Endothelial cell of umbilical vein (primary cell): ENCODE data around the gene SLC12A4. TPM values are rescaled to one million over a fixed set of nuclear protein-coding genes. Genes with fewer than 3 reads are reported as not detected.

ENCODE experiments used
- BruUV-seq: library from RNA; stranded (reverse); fragments of 400-500 nt; replicated peaks from 2 replicates; lab custom pipeline; 2021; lab: Mats Ljungman, UMichigan
- CTCF ChIA-PET: fragments of 300-600, 350-600 bp; sonication (Branson Sonifier 250); formaldehyde crosslinking; loops from one replicate; lab custom pipeline; 2021; ENCODE audit warnings: antibody characterized with exemption, inconsistent platforms; lab: Charles Lee
- POLR2A ChIA-PET: fragments of 300-600, 350-600 bp; sonication (Branson Sonifier 250); formaldehyde crosslinking; loops from one replicate; lab custom pipeline; 2021; ENCODE audit warnings: antibody characterized with exemption, inconsistent platforms; lab: Charles Lee
- DNase-seq: peaks from one replicate; pipeline ENCODE4 v3.0.0-alpha.2; 2011; ENCODE audit warnings: low read depth, low spot score
- FAIRE-seq: peaks from 2 replicates; lab custom pipeline; 2011; peaks lifted over from hg19 to GRCh38; lab: Jason Lieb, UNC
- H2AFZ ChIP-seq: 2 replicates; pipeline ENCODE4 v1.6.0; 2012; ENCODE audit warnings: low read depth, low read length, control low read depth, inconsistent platforms
- H3K27ac ChIP-seq: 2 replicates; pipeline ENCODE4 v1.5.1; 2011; ENCODE audit warnings: low read depth, mild to moderate bottlenecking, control low read depth, low read length, moderate library complexity; ENCODE audit not compliant: insufficient read depth
- H3K27me3 ChIP-seq, 2 experiments: 2 replicates each; pipeline versions ENCODE4 v1.6.0 to v1.6.1; 2011; ENCODE audit warnings: low read length in 2 of 2, mixed read lengths in 1 of 2; ENCODE audit not compliant: control insufficient read depth in 2 of 2, insufficient read depth in 2 of 2
- H3K36me3 ChIP-seq, 2 experiments: 2 replicates in 1 of 2; 3 replicates in 1 of 2; pipeline ENCODE4 v1.5.1; 2011; ENCODE audit warnings: low read length in 2 of 2, mild to moderate bottlenecking in 1 of 2, moderate library complexity in 1 of 2; ENCODE audit not compliant: control insufficient read depth in 2 of 2, insufficient read depth in 2 of 2; ENCODE audit errors: extremely low read depth in 1 of 2
- H3K4me1 ChIP-seq: 3 replicates; pipeline ENCODE4 v1.5.1; 2011; ENCODE audit warnings: mild to moderate bottlenecking, low read length; ENCODE audit not compliant: control insufficient read depth, insufficient read depth; ENCODE audit errors: extremely low read depth
- H3K4me2 ChIP-seq: 2 replicates; pipeline ENCODE4 v1.6.1; 2011; ENCODE audit warnings: low read length, control low read depth, mixed read lengths; ENCODE audit not compliant: insufficient read depth
- H3K4me3 ChIP-seq, 3 experiments: fragments of 200-600 bp in 1 of 3; sonication (generic), shearing (Covaris generic) in 1 of 3; replicated peaks in 1 of 3; 2 replicates each; pipeline ENCODE4 v1.5.1; 2011 to 2016; ENCODE audit warnings: control low read depth in 3 of 3, low read length in 3 of 3, mild to moderate bottlenecking in 2 of 3, inconsistent platforms in 1 of 3, low read depth in 1 of 3, moderate library complexity in 1 of 3; ENCODE audit not compliant: insufficient read depth in 1 of 3
- H3K79me2 ChIP-seq: 2 replicates; pipeline ENCODE4 v1.6.0; 2012; ENCODE audit warnings: low read length, inconsistent platforms; ENCODE audit not compliant: control insufficient read depth, insufficient read depth
- H3K9ac ChIP-seq: replicated peaks from 2 replicates; pipeline ENCODE3; 2011; ENCODE audit warnings: low read length, control low read depth; ENCODE audit not compliant: insufficient read depth; ENCODE audit errors: extremely low read depth
- H3K9me1 ChIP-seq: replicated peaks from 3 replicates; pipeline ENCODE4 v1.6.0; 2011; ENCODE audit warnings: mild to moderate bottlenecking, low read length; ENCODE audit not compliant: control insufficient read depth, insufficient read depth; ENCODE audit errors: extremely low read depth
- H3K9me3 ChIP-seq: replicated peaks from 2 replicates; pipeline ENCODE4 v1.5.1; 2012; ENCODE audit warnings: low read length, inconsistent platforms; ENCODE audit not compliant: control insufficient read depth, insufficient read depth
- H4K20me1 ChIP-seq: replicated peaks from 2 replicates; pipeline ENCODE3; 2011; ENCODE audit warnings: mild to moderate bottlenecking, low read length; ENCODE audit not compliant: control insufficient read depth, insufficient read depth; ENCODE audit errors: extremely low read depth
- CTCF ChIP-seq, 2 donors: IDR thresholded peaks; 1 replicate in 1 of 2; 2 replicates in 1 of 2; pipeline ENCODE4 v1.5.1; 2011; ENCODE audit warnings: low read length in 2 of 2, mild to moderate bottlenecking in 2 of 2, moderate library complexity in 2 of 2, control low read depth in 1 of 2, inconsistent platforms in 1 of 2, low read depth in 1 of 2; ENCODE audit not compliant: insufficient read depth in 1 of 2; ENCODE audit errors: extremely low read depth in 1 of 2
- EZH2 ChIP-seq: IDR thresholded peaks from 2 replicates; pipeline ENCODE4 v1.6.1; 2012; ENCODE audit warnings: borderline replicate concordance, low read depth, mild to moderate bottlenecking, moderate library complexity, low read length, inconsistent platforms; ENCODE audit not compliant: severe bottlenecking
- FOS ChIP-seq: IDR thresholded peaks from 2 replicates; pipeline ENCODE4 v1.6.1; 2011; ENCODE audit warnings: mild to moderate bottlenecking, low read length, moderate library complexity, borderline replicate concordance; ENCODE audit not compliant: insufficient read depth
- GATA2 ChIP-seq: IDR thresholded peaks from 2 replicates; pipeline ENCODE4 v1.7.0; 2011; ENCODE audit warnings: low read depth, mild to moderate bottlenecking, moderate library complexity, mixed read lengths, low read length; ENCODE audit not compliant: insufficient read length, insufficient read depth
- JUN ChIP-seq: IDR thresholded peaks from 2 replicates; pipeline ENCODE4 v1.6.1; 2011; ENCODE audit warnings: borderline replicate concordance, low read depth; ENCODE audit not compliant: insufficient read length, insufficient read depth
- MAX ChIP-seq: IDR thresholded peaks from 2 replicates; pipeline ENCODE4 v1.6.1; 2011; ENCODE audit not compliant: insufficient read depth, insufficient read length
- MYC ChIP-seq: IDR thresholded peaks from one replicate; pipeline ENCODE4 v1.6.1; 2011; ENCODE audit warnings: mild to moderate bottlenecking, low read depth, low read length
- POLR2A ChIP-seq: IDR thresholded peaks from 2 replicates; pipeline ENCODE4 v1.6.1; 2012; ENCODE audit warnings: low read depth, mild to moderate bottlenecking, control low read depth, low read length
- POLR2AphosphoS5 ChIP-seq: IDR thresholded peaks from 2 replicates; pipeline ENCODE4 v1.6.1; 2012; ENCODE audit warnings: low read depth, mild to moderate bottlenecking, control low read depth, low read length, moderate library complexity; ENCODE audit not compliant: insufficient read depth
- dilution Hi-C: fragments of 300-500 bp; cut with MboI; formaldehyde crosslinking; loops from one replicate; pipeline ENCODE4 v1.15.0; 2019; ENCODE audit warnings: low sequenced_read_pairs; ENCODE audit not compliant: extremely low pct_ligation_motif_present
- intact Hi-C: fragments of 100-400 bp; cut with micrococcal nuclease; formaldehyde crosslinking; loops from one replicate; pipeline ENCODE4 v1.10.0; 2022
- polyA plus RNA-seq, 4 experiments: library from polyadenylated mRNA; depleted of rRNA in 3 of 4; stranded (reverse) in 3 of 4; unstranded in 1 of 4; fragments of >200 nt; gene quantifications; 2 replicates each; pipeline versions ENCODE4 v1.2.1 to v1.2.3, GENCODE V29; 2011 to 2012; ENCODE audit warnings: missing spikeins in 1 of 4
- total RNA-seq: library from RNA; stranded (reverse); gene quantifications from 2 replicates; pipeline ENCODE4 v1.2.3, GENCODE V29; 2021

SLC12A4 gene
- total and polyA plus RNA-seq, 2 donors (not counting 3 experiments of a cell fraction or from before 2014, with no cell fraction given): 110 to 114 TPM

DNA sequence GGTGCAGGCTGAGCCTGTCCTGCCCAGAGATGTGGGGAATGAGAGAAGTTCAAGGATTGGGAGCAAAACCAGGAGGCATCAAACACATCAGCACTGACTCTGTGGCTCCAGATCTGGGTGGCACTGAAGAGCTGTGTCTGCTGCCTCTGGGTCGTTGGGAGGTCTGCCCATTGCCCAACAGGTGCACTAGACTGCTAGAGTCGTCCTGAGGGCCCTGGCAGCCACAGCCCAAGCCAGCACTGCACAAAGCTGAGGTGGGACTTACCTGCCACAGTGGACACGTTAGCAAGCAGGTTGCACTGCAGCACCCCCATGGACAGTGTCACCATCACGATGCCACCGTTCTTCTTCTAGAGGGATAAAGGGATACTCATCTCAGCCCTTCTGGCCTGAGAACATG is 8.6 kb upstream of the SLC12A4 start:
- no peak overlapping the region for H3K4me3 ChIP-seq
- dilution Hi-C loops: no loop called here
- H3K79me2 ChIP-seq: no peaks in the 10 kb centered on the region
- no peak overlapping the region for H3K4me2 ChIP-seq
- no peak for FAIRE-seq
- H3K9me1 ChIP-seq: no peaks in the 10 kb centered on the region
- intact Hi-C loops: no loop called here
- no peak overlapping the region for H3K9ac ChIP-seq
- BruUV-seq: no TSS peak
- no peak overlapping the region for H2AFZ ChIP-seq
- no peaks in the 10 kb centered on the region for H3K9me3 ChIP-seq
- no peaks in the 10 kb centered on the region for H3K4me1 ChIP-seq
- H3K36me3 ChIP-seq: no peaks in the 10 kb centered on the region
- ChIA-PET POLR2A (no interaction called here), CTCF (interaction anchor here (1.6 kb wide), 1 partner anchor 64 kb away, joined by 4 read pairs; no protein-coding TSS in a partner anchor)
- peaks cover 0 to 3% of the 10 kb centered on the region in 2 experiments for H3K27me3 ChIP-seq
- DNase-seq: no peak
- H4K20me1 ChIP-seq: no peaks in the 10 kb centered on the region
- TF ChIP-seq JUN: no peak
- TF ChIP-seq POLR2A: no peak
- TF ChIP-seq CTCF (IDR thresholded peaks at IDR 0.05; ENCODE audit: extremely low read depth in 1 of 2, insufficient read depth in 1 of 2, low read depth in 1 of 2, low read length in 2 of 2): no peak
- no peak for TF ChIP-seq EZH2
- no peak for TF ChIP-seq MYC
- TF ChIP-seq FOS: no peak
- TF ChIP-seq GATA2: no peak
- TF ChIP-seq MAX: no peak
- TF ChIP-seq POLR2AphosphoS5: no peak
- H3K27ac ChIP-seq: no peak overlapping the region
